Astrocyte of the hippocampus (primary cell): ENCODE data around the gene APOBEC3A.
"Not testable (repeated sequence)": the region's sequence is repeated elsewhere in the genome, so short reads cannot be mapped to it uniquely, and the experiment has no call there.

Experiments used
- DNase-seq: peaks from one replicate; pipeline ENCODE4 v3.0.0; 2011; ENCODE audit warnings: low read depth, low spot score

Gene APOBEC3A

DNA sequence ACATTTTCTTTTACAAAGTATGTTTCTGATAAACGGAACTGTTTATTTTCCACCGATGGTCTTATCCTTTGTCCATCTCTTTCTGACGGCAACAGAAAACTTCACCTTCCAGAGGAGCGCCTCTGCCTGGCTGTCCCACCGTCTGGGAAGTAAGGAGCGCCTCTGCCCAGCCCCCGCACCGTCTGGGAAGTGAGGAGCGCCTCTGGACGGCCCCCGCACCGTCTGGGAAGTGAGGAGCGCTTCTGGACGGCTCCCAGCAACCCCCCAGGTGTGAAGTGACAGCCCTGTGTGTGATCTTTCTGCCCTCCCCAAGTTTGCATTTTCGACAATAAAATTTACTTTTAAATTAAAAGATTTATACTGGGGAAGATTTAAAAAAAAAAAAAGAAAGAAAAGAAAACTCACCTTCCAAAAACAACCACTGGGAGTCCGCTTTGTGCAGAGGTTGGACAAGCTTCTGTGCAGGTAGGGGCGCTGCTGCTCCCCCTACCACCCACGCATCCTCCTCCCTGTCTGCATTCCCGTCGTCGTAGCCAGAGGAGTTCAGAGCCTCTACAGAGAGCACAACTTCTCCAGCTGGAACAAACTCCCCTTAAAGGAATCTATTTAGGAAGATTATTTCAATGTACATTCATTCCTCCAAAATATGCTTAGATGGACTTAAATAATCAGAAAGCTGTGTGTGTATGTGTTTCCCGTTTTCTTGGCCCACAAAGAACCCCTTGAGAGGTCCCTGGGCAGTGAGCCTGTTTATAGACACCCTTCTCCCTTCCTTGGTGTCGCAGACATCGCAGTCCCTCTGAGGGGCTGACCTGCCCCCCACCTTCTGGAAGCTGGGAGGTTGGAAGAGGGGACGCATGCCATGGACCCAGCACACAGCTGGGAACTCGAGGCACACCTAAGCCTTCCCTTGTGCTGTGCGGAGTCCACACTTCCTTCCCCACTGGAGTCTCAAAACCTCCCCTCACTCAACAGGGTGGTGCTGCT, 23.9 kb downstream of the APOBEC3A start:
- DNase-seq = no peak

DNA sequence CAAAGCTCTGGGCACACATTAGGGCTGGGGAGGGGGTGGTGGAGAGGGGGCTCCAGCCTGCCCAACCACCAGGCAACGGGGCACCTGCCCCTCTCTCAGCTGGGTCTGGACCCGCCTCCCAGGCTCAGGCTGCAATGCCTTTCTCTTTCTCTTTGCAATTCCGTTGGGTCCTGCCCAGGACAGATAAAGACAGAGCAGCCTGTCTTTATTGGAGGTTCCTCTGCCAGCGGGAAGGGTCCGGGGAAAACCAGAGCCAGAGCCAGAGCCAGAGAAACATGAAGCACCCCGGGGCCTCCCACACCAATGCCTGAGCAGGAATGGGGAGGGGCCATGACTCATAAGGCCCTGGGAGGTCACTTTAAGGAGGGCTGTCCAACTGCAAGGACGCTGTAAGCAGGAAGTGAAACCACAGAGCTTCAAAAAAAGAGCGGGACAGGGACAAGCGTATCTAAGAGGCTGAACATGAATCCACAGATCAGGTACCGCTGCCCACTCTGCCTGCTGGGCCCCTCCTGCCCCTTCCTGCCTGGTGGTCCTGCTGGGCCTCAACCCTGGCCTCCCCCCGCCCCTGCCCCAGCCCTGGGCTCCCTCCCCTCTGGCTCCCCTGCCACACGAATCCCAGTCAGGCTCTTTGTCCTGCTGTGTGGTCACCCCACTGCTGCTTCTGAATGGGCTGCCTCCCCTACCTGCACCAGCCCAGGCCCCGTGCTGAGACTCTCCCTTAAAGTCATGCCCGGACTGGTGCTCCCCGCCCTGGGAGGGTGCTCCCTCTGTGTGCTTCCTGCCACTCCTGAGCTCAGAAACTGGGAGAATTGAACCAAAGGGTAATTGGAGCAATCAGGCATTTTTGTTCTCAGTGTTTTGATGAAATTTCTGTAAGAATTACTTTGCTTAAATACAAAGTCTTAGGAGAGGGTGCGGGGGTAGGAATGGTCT, 24.9 kb downstream of the APOBEC3A start, which contains the start of gene APOBEC3B:
TSS of gene APOBEC3B (plus strand) at position 356 of the 936 bp plus-strand sequence. CDS start at position 463, 107 bp downstream.
- DNase-seq = peak; percentile 86

DNA sequence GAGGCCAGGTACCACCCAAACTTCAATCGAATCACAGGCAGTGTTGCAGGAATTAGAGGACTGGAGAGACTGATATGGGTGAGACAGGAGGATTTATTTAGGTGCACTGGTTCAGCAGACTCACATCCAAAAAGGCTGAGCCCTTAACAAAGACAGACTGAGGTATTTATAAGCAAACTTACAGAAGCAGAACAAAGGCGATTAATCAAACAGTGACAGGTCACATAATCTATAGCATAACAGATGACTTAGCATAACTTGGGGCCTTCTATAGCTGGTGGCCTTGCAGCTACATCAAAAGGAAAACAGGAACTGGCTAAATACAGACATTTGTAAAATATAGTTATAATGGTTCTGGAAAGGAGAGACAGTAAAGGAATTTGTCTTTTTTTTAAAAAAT, 26.8 kb downstream of the APOBEC3A start:
- no peak for DNase-seq

DNA sequence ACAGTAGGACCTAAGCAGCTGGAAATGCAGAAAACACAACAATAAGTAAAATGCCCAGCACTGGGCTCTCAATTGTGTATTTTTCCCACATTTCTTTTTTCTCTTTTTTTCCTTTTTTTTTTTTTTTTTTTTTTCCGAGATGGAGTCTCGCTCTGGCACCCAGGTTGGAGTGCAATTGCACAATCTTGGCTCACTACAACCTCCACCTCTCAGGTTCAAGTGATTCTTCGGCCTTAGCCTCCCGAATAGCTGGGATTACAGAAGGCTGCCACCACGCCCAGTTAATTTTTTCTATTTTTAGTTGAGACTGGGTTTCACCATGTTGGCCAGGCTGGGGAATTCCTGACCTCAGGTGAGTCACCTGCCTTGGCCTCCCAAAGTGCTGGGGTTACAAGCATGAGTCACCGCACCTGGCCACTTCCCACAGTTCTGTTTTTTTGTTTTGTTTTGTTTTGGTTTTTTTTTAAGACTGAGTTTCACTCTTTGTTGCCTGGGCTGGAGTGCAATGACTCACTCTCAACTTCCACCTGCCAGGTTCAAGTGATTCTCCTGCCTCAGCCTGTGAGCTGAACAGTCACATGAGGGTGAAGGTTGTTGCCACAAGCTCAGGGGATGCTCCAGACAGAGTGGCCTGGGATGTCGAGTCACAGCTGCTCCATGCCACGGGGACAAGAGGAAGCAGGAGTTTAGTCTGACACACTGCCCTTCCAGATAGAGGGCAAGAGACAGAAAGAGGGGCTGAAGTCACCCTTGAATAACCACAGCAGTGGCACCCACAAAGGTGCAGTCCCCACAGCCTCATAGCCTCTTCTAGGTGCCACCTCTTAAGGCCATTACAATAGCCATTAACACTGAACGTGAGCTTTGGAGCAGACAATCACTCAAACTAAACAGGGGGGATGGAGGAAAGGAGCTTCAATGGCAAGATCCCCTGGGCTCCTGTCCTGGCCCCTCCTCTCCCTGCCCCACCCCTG, 27.7 kb downstream of the APOBEC3A start:
- DNase-seq = peak; percentile 56

DNA sequence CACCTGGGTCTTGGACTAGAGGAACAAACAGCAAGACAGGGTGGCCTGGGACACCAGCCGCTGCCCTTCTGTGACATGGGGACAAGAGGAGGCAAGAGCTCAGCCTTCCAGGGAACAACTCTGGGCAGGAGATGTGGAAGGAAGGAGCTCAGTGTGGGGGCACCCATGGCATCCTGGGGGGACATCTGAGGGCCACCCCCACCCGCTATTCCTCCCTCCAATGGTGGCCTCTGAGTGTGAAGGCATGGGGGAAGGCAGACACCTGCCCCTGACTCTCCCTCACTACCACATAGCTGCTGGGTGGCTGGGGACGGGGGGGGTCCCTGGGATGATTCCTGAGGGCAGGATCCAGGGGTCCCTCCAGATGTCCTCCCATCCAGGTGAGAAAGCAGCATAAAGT, 29.2 kb downstream of the APOBEC3A start:
- no peak for DNase-seq

DNA sequence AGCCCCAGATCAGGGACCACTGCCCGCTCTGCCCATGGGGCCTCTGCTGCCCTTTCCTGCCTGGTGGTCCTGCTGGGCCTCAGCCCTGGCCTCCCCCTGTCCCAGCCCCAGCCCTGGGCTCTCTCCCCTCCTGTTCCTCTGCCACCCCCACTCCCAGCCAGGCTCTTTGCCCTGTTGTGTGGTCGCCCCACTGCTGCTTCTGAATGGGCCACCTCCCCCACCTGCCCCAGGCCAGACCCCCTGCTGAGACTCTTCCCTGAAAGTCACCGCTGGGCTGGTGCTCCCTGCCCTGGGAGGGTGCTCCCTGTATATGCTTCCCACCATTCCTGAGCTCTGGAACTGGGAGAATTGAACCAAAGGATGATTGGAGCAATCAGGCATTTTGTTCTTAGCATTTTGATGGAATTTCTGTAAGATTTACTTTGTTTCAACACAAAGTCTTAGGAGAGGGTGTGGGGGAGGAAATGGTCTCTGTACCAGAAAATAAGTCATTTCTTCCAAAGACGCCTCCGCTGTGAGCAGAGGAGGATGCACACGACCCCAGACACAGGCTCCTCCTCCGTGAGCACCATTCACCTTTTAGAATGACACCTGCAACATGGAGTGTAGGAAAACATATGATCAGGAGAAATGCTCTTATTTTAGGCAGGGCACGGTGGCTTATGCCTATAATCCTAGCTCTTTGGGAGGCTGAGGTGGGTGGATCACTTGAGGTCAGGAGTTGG, 29.9 kb downstream of the APOBEC3A start:
- DNase-seq = no peak

DNA sequence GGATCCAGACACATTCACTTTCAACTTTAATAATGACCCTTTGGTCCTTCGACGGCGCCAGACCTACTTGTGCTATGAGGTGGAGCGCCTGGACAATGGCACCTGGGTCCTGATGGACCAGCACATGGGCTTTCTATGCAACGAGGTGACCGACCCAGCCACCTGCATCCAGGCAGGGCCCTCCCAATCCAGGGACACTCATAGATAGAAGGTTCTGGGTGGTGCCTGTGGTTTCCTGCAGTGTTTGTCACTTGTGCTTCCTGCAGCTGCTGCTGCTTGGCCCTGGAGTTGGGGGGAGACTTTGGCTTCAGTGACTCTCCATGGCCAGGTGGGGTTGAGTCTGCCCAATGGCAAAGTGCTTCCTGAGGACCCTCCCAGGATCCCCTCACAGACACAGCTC, 32.1 kb downstream of the APOBEC3A start:
- DNase-seq = no peak

DNA sequence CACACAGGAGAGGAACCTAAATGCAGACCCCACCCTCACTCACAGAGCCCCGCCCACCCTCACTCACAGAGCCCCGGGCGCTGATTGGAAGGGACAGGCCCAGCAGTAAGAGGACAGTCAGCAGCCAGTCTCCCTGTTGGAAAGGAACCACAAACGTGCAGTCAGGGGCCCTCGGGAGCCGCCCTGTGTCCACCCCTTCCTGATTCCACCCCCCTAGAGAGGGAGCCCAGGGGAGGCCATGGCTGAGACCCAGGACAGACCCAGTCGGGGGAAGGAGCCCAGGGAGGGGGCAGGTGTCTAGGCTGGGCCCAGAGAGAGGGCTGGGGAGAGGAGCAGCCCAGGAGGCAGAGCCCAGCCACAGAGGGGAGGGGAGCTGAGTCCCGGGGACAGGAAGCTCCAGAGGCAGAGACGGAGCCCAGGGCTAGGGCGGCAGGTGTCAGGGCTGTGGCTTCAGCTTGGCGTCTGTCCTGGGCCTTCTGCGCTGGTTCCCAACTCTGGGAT, 35.5 kb downstream of the APOBEC3A start:
- DNase-seq = not testable (repeated sequence)

DNA sequence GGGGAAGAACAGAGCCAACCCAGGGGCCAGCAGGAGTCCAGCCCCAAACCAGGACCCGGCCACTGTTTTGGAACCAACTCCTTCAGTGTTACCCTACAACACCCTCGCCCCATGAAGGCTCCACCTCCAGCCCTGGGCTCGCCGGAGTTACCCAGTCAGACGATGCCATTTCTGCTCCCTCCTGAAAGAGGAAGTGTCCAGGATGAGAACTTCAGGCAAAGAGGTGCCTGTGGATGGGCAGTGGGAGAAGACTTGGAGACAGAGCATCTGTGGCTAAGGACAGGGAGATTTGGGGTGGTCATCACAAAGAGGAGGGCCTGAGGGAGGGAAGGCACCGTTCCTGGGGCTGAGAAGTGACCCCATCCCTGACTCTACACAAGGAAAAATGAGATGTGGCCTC, 38.7 kb downstream of the APOBEC3A start:
- DNase-seq = no peak

DNA sequence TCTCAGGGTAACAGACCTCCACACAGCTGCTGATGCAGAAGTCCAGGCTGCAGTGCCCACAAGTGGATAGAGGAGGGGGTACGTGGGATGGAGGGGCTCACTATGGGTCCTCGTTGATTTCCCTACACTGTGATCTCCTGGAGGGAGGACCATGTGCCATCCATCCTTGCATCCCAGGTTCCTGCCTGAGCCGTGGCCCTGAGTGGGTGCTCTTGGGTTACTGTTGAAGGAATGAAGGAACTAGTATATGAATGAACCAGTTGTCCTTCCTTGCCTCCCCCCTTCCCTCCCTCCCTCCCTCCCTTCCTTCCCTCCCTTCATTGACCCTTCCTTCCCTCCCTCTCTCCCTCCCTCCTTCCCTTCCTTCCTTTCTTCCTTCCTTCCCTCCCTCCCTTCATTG, 40.1 kb downstream of the APOBEC3A start:
- DNase-seq = no peak

DNA sequence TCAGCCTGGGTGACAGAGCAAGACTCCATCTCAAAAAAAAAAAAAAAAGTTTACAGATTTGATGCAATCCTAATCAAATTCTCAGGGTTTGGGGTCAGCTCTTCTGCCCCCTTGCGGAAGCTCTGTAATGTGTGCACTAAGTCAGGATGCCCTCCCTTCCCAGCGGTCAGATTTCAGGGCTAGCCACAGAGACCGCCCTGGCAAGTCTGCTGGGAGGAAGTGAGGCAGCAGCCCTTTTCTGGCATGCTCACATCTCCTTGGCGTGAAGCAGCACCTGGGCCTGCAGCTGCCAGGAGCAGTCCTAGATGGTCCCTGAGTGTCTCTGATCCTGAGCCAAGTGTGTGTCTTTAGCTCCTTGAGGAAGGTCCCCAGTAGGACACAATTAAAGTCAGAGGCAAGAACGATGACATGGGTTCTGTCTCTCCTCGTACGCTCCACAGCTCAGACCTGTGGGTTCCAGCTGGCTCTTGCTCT, 45.8 kb downstream of the APOBEC3A start:
- DNase-seq = peak; percentile 92

DNA sequence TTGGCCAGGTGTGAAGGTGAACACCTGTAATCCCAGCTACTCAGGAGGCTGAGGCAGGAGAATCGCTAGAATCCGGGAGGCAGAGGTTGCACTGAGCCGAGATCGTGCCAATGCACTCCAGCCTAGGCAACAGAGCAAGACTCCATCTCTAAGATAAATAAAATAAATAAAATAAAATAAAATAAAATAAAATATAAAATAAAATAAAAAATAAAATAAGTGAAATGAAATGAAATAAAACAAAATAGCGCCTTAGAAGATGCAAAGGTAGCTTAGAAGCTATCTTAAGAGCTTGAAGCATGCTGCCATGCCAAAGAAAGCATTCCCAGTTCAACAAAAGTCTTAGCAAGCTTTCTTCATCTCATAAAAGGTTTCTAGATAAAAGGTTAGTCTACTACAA, 49.8 kb downstream of the APOBEC3A start:
- DNase-seq = no peak

DNA sequence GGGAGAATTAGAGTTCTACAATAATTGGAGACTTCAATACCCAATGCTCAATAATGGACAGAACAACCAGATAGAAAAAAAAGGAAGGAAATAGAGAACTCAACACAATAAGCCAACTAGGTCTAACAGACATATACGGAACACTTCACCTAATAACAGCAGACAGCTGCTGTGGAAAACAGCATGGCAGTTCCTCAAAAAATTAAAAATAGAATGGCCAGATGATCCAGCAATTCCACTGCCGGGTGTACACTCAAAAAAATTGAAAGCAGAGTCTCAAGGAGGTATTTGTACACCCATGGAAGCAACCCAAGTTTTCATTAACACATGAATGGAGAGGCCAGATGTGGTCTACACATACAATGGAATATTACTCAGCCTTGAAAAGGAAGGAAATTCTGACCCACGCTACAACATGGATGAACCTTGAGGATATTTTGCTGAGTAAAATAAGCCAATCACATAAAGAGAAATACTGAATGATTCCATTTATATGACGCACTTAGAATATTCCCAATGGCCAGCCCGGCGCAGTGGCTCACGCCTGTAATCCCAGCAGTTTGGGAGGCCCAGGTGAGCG, 51.0 kb downstream of the APOBEC3A start:
- not testable (repeated sequence) for DNase-seq

DNA sequence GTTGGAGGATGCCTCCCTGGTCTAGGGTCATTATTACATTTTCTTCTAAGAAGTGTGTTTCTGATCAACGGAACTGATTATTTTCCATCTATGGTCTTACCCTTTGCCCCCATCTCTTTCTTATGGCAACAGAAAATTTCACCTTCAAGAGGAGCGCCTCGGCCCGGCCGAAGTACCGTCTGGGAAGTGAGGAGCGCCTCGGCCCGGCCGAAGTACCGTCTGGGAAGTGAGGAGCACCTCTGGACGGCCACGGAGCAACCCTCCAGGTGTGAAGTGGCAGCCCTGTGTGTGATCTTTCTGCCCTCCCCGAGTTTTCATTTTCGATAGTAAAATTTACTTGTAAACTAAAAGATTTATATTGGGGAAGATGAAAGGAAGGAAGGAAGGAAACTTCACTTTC, 53.5 kb downstream of the APOBEC3A start:
- no peak for DNase-seq
